Stimulated activated CD4-positive, alpha-beta T cell treated with anti-CD3 and anti-CD28 coated beads, Interleukin-12 subunit alpha, Interleukin-12 subunit beta, amount 100 ng/mL, for 4 hours (primary cell): ENCODE data around the gene NCAM1.

Experiments used
- DNase-seq: peaks from one replicate; pipeline ENCODE4 v3.0.0-alpha.2; 2020

The NCAM1 gene

DNA sequence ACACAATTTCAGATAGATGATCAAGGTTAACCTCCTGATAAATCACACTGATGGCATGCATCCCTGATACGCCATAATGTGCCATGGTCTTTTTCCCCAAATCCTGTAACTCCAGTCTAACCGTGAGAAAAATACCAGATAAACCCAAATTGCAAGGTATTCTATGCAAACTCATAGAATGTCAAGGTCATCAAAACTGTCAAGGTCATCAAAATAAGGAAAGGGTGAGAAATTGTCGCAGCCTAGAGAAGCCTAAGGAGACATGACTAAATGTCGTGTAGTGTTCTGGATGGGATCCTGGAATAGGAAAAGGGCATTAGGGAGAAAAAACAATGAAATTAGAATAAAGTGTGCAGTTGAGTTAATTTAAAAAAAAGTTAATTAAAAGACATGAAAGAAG, 357.9 kb downstream of the NCAM1 start:
- DNase-seq: no peak

DNA sequence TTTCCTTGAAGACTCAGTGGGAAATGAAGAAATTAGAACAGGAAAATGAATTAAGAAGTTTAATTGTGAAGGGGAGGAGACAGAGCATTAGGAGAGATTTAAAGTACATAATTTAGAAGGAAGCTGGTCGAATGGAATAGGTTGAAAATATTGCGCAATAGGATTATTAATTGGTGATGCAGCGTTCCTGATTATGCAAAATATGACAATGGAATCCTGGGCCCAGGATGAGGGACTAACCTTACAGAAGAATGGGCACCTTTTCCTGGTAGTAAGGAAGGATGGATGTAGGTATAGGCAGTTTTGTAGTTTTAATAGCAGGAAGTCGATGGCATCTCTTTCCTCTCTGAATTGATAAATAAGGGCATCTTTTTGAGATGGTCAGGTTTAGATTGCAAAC, 360.9 kb downstream of the NCAM1 start:
- DNase-seq: no peak

DNA sequence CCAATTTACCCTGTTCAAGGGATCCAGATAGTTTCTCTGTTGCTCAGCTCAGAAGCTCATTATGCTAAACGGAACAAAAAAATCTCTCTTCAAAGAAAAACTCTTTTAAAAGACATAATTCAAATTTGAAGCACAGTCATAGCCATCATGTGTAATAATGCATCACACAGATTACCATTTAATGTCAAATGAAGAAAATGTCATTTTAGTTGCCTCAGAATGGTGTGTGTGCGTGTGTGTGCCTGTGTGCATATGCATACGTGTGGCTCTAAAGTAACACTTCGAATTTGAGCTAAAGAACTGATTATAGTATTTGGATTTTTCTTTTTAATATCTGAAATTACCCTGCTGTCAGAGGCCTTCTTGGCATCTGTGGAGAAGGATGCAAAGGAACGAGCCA, 363.0 kb downstream of the NCAM1 start:
- no peak for DNase-seq
